Measurements from ENCODE around the gene VPS26B. TPM values are rescaled to one million over a fixed set of nuclear protein-coding genes. Genes with fewer than 3 reads are reported as not detected.
"Not testable (repeated sequence)": the region's sequence is repeated elsewhere in the genome, so short reads cannot be mapped to it uniquely, and the experiment has no call there.

The VPS26B gene
- total and polyA plus RNA-seq, 2 donors (not counting 3 experiments of a cell fraction or from before 2014, with no cell fraction given): 40.2 to 53.1 TPM

GRCh38 chr11:134278356-134278755 is 53.9 kb downstream of the VPS26B start:
- H4K20me1 ChIP-seq (replicated peaks; ENCODE audit: control insufficient read depth, extremely low read depth, insufficient read depth, low read length): no peaks in the 10 kb centered on the region
- no TSS peak for BruUV-seq (replicated peaks)
- H3K27ac ChIP-seq (ENCODE audit: insufficient read depth, low read depth, low read length): no peak overlapping the region
- no peaks in the 10 kb centered on the region for H3K9me3 ChIP-seq (replicated peaks; ENCODE audit: control insufficient read depth, insufficient read depth, low read length)
- no peak overlapping the region for H3K9ac ChIP-seq (replicated peaks; ENCODE audit: extremely low read depth, insufficient read depth, low read length)
- no peak overlapping the region for H3K4me2 ChIP-seq (ENCODE audit: insufficient read depth, low read length)
- no peak overlapping the region for H2AFZ ChIP-seq (ENCODE audit: low read depth, low read length)
- ChIA-PET POLR2A (no interaction called here), CTCF (interaction anchor here (1.0 to 1.1 kb wide), 2 partner anchors 13 to 351 kb away, joined by 3 read pairs; no protein-coding TSS in a partner anchor)
- H3K36me3 ChIP-seq (ENCODE audit: control insufficient read depth in 2 of 2, extremely low read depth in 1 of 2, insufficient read depth in 2 of 2, low read length in 2 of 2): no peaks in the 10 kb centered on the region
- peaks cover 2% of the 10 kb centered on the region for H3K4me1 ChIP-seq (ENCODE audit: control insufficient read depth, extremely low read depth, insufficient read depth, low read length)
- dilution Hi-C loops (cut with MboI; ENCODE audit: extremely low pct_ligation_motif_present, low sequenced_read_pairs) (no loop called here), intact Hi-C loops (cut with micrococcal nuclease) (no loop called here)
- no peaks in the 10 kb centered on the region for H3K79me2 ChIP-seq (ENCODE audit: control insufficient read depth, insufficient read depth, low read length)
- peaks cover 44 to 61% of the 10 kb centered on the region in 2 experiments for H3K27me3 ChIP-seq (ENCODE audit: control insufficient read depth in 2 of 2, insufficient read depth in 2 of 2, low read length in 2 of 2)
- H3K4me3 ChIP-seq (replicated peaks in 1 of 3; ENCODE audit: insufficient read depth in 1 of 3, low read depth in 1 of 3, low read length in 3 of 3): no peak overlapping the region
- TF ChIP-seq, protein P1, sequence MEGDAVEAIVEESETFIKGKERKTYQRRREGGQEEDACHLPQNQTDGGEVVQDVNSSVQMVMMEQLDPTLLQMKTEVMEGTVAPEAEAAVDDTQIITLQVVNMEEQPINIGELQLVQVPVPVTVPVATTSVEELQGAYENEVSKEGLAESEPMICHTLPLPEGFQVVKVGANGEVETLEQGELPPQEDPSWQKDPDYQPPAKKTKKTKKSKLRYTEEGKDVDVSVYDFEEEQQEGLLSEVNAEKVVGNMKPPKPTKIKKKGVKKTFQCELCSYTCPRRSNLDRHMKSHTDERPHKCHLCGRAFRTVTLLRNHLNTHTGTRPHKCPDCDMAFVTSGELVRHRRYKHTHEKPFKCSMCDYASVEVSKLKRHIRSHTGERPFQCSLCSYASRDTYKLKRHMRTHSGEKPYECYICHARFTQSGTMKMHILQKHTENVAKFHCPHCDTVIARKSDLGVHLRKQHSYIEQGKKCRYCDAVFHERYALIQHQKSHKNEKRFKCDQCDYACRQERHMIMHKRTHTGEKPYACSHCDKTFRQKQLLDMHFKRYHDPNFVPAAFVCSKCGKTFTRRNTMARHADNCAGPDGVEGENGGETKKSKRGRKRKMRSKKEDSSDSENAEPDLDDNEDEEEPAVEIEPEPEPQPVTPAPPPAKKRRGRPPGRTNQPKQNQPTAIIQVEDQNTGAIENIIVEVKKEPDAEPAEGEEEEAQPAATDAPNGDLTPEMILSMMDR (IDR thresholded peaks at IDR 0.05; ENCODE audit: extremely low read depth in 1 of 2, insufficient read depth in 1 of 2, low read depth in 1 of 2, low read length in 2 of 2): no peak
- TF ChIP-seq POLR2A (IDR thresholded peaks at IDR 0.05; ENCODE audit: low read depth, low read length) (no peak), EZH2 (IDR thresholded peaks at IDR 0.05; ENCODE audit: borderline replicate concordance, low read depth, low read length, severe bottlenecking) (no peak), JUN (IDR thresholded peaks at IDR 0.05; ENCODE audit: borderline replicate concordance, insufficient read depth, insufficient read length, low read depth) (no peak), GATA2 (IDR thresholded peaks at IDR 0.05; ENCODE audit: insufficient read depth, insufficient read length, low read depth, low read length) (no peak), MYC (IDR thresholded peaks at IDR 0.05; ENCODE audit: low read depth, low read length) (no peak), FOS (IDR thresholded peaks at IDR 0.05; ENCODE audit: borderline replicate concordance, insufficient read depth, low read length) (no peak)
- H3K9me1 ChIP-seq (replicated peaks; ENCODE audit: control insufficient read depth, extremely low read depth, insufficient read depth, low read length): no peaks in the 10 kb centered on the region
- FAIRE-seq: no peak
- no peak for DNase-seq (ENCODE audit: low read depth, low spot score)

DNA sequence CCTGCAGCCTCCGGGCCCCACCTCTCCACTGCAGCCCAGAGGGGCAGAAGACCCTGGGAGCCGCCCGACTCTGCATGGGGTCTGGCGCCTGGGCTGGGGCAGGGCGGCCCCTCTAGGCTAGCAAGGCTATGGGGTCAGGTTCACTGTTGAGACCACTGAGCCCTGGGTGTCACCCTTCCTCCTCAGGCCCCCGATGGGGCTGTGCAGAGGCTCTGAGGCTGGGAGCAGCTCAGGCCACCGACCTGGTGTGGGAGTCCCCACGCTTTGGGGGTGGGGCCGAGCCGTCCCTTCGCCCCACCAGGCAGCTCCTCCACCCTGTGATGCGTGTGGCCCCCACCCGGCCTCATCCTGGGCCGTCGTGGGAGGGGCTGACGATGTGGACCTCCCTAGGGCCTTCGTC is 57.2 kb downstream of the VPS26B start:
- POLR2A ChIA-PET; CTCF ChIA-PET; H3K27ac ChIP-seq (ENCODE audit: insufficient read depth, low read depth, low read length); dilution Hi-C loops (cut with MboI; ENCODE audit: extremely low pct_ligation_motif_present, low sequenced_read_pairs); DNase-seq (ENCODE audit: low read depth, low spot score); H3K4me3 ChIP-seq (replicated peaks in 1 of 3; ENCODE audit: insufficient read depth in 1 of 3, low read depth in 1 of 3, low read length in 3 of 3); H3K4me2 ChIP-seq (ENCODE audit: insufficient read depth, low read length); H3K9me1 ChIP-seq (replicated peaks; ENCODE audit: control insufficient read depth, extremely low read depth, insufficient read depth, low read length); FAIRE-seq; H3K9ac ChIP-seq (replicated peaks; ENCODE audit: extremely low read depth, insufficient read depth, low read length); H2AFZ ChIP-seq (ENCODE audit: low read depth, low read length); H3K9me3 ChIP-seq (replicated peaks; ENCODE audit: control insufficient read depth, insufficient read depth, low read length); H3K79me2 ChIP-seq (ENCODE audit: control insufficient read depth, insufficient read depth, low read length); BruUV-seq (replicated peaks); H3K36me3 ChIP-seq (ENCODE audit: control insufficient read depth in 2 of 2, extremely low read depth in 1 of 2, insufficient read depth in 2 of 2, low read length in 2 of 2); H3K4me1 ChIP-seq (ENCODE audit: control insufficient read depth, extremely low read depth, insufficient read depth, low read length); H4K20me1 ChIP-seq (replicated peaks; ENCODE audit: control insufficient read depth, extremely low read depth, insufficient read depth, low read length): not testable (repeated sequence)
- peaks cover 22 to 28% of the 10 kb centered on the region in 2 experiments for H3K27me3 ChIP-seq (ENCODE audit: control insufficient read depth in 2 of 2, insufficient read depth in 2 of 2, low read length in 2 of 2)
- intact Hi-C loops (cut with micrococcal nuclease): loop anchor here (1.0 kb wide), 1 partner anchor 63 kb away; no protein-coding TSS in a partner anchor
